OCI-LY3 (cell line): Measurements from ENCODE around the gene MRPL10.
A peak's percentile ranks its signal among the peaks of the same experiment; 100 is the strongest.

ENCODE experiments used
- H2AFZ ChIP-seq: fragments of 200-600, 300-600 bp; shearing (Covaris generic); 2 replicates; pipeline ENCODE4 v1.6.0; 2014; ENCODE audit warnings: antibody characterized with exemption, low read depth, low read length
- H3K27ac ChIP-seq: fragments of 200-600, 300-600 bp; sonication (generic); 2 replicates; pipeline ENCODE4 v1.5.1; 2014; ENCODE audit warnings: mild to moderate bottlenecking, low read length, moderate library complexity, mixed read lengths
- H3K27me3 ChIP-seq: fragments of 200-600, 300-600 bp; sonication (generic); 2 replicates; pipeline ENCODE4 v1.6.1; 2014; ENCODE audit warnings: low read depth, low read length, mixed read lengths
- H3K36me3 ChIP-seq: fragments of 200-600, 300-600 bp; sonication (generic); replicated peaks from 2 replicates; pipeline ENCODE3; 2014; ENCODE audit warnings: low read depth, low read length, mixed read lengths
- H3K4me1 ChIP-seq: fragments of 300-600, 200-600 bp; sonication (generic); 2 replicates; pipeline ENCODE4 v1.6.1; 2014; ENCODE audit warnings: low read length, mixed read lengths
- H3K4me2 ChIP-seq: fragments of 200-600, 300-600 bp; sonication (generic); 2 replicates; pipeline ENCODE4 v1.6.1; 2014; ENCODE audit warnings: low read length, mixed read lengths
- H3K4me3 ChIP-seq: fragments of 300-600, 200-600 bp; sonication (generic); 2 replicates; pipeline ENCODE4 v1.5.1; 2014; ENCODE audit warnings: antibody characterized with exemption, mild to moderate bottlenecking, low read length, moderate library complexity
- H3K79me2 ChIP-seq: fragments of 300-600, 200-600 bp; shearing (Covaris generic); 2 replicates; pipeline ENCODE4 v1.6.1; 2014; ENCODE audit warnings: mild to moderate bottlenecking, low read length, mixed read lengths
- H3K9ac ChIP-seq: fragments of 300-600, 200-600 bp; shearing (Covaris generic); 2 replicates; pipeline ENCODE4 v1.6.0; 2014; ENCODE audit warnings: mild to moderate bottlenecking, low read length, moderate library complexity
- H3K9me3 ChIP-seq: fragments of 200-600, 300-600 bp; shearing (Covaris generic); 2 replicates; pipeline ENCODE4 v1.6.1; 2014; ENCODE audit warnings: low read length, mixed read lengths; ENCODE audit not compliant: insufficient read depth
- H4K20me1 ChIP-seq: fragments of 200-600, 300-600 bp; sonication (generic); 2 replicates; pipeline ENCODE4 v1.6.1; 2016; ENCODE audit warnings: low read length, mixed read lengths; ENCODE audit not compliant: insufficient read depth
- CTCF ChIP-seq: fragments of 200-600, 300-600 bp; sonication (generic); IDR thresholded peaks from 2 replicates; pipeline ENCODE4 v1.5.1; 2014; ENCODE audit warnings: antibody characterized with exemption, low read length, low read depth
- EZH2phosphoT487 ChIP-seq: fragments of 200-600 bp; shearing (Covaris generic); IDR thresholded peaks from 2 replicates; pipeline ENCODE4 v1.6.1; 2018; ENCODE audit warnings: antibody characterized with exemption, mixed run types, low read depth

MRPL10 gene

GRCh38 chr17:47831003-47831933 lies at the start of gene MRPL10, which contains the start of gene LRRC46:
Gene MRPL10, minus strand, starts transcription at chr17:47831541. Its CDS starts 30 bp downstream, at chr17:47831511.
Gene LRRC46, plus strand, starts transcription at chr17:47831670. Its CDS starts 320 bp downstream, at chr17:47831990.
- peak within 1 kb of the TSS; percentile 42 for H3K27ac ChIP-seq

GRCh38 chr17:47879776-47880454 lies 48.6 kb upstream of the MRPL10 start:
- no peak overlapping the region for H3K9ac ChIP-seq
- H3K79me2 ChIP-seq, result no peaks in the 10 kb centered on the region
- no peak overlapping the region for H3K4me3 ChIP-seq
- peak overlapping the region; percentile 42 for H3K27ac ChIP-seq
- H2AFZ ChIP-seq, result no peak overlapping the region
- H3K4me1 ChIP-seq, result peaks cover 81% of the 10 kb centered on the region
- no peaks in the 10 kb centered on the region for H3K36me3 ChIP-seq
- no peaks in the 10 kb centered on the region for H3K27me3 ChIP-seq
- H4K20me1 ChIP-seq, result no peaks in the 10 kb centered on the region
- no peak for TF ChIP-seq CTCF
- TF ChIP-seq EZH2phosphoT487, result no peak
- peak overlapping the region; percentile 42 for H3K4me2 ChIP-seq
- no peaks in the 10 kb centered on the region for H3K9me3 ChIP-seq

More at GRCh38 chr17:47831003-47831933, at the start of gene MRPL10, which contains the start of gene LRRC46:
- Histone ChIP-seq H3K36me3 (peaks cover 19% of the 10 kb centered on the region), H4K20me1 (no peaks in the 10 kb centered on the region), H3K4me3 (peak within 1 kb of the TSS; percentile 95), H3K9me3 (no peaks in the 10 kb centered on the region), H2AFZ (peak within 1 kb of the TSS; percentile 80), H3K79me2 (peaks cover 28% of the 10 kb centered on the region), H3K4me2 (peak within 1 kb of the TSS; percentile 99), H3K9ac (peak within 1 kb of the TSS; percentile 84), H3K27me3 (no peaks in the 10 kb centered on the region), H3K4me1 (peaks cover 17% of the 10 kb centered on the region)
- TF ChIP-seq EZH2phosphoT487, result no peak
- TF ChIP-seq CTCF, result no peak

GRCh38 chr17:47879028-47879585 lies 47.8 kb upstream of the MRPL10 start:
- H3K36me3 ChIP-seq, result no peaks in the 10 kb centered on the region
- peaks cover 83% of the 10 kb centered on the region for H3K4me1 ChIP-seq
- H3K4me3 ChIP-seq, result no peak overlapping the region
- no peak overlapping the region for H3K4me2 ChIP-seq
- no peaks in the 10 kb centered on the region for H3K27me3 ChIP-seq
- no peaks in the 10 kb centered on the region for H3K79me2 ChIP-seq
- H3K27ac ChIP-seq, result peak overlapping the region; percentile 63
- H3K9me3 ChIP-seq, result no peaks in the 10 kb centered on the region
- H3K9ac ChIP-seq, result no peak overlapping the region; the same call in 1 of the 2 replicates
- H4K20me1 ChIP-seq, result no peaks in the 10 kb centered on the region
- 0 out of 2 replicates have a peak overlapping the region, but pooled peaks have one; percentile 31 for H2AFZ ChIP-seq
- TF ChIP-seq CTCF (no peak), EZH2phosphoT487 (no peak)
